GM23338 (cell line): Measurements from ENCODE around the gene USP49. TPM values are rescaled to one million over a fixed set of nuclear protein-coding genes. Genes with fewer than 3 reads are reported as not detected.

Experiments
- ATAC-seq: fragments of 200-7000 bp; cut with Tn5 transposase; 3 replicates; pipeline ENCODE4 v1.9.1; 2020
- DNase-seq: peaks from one replicate; pipeline ENCODE4 v3.0.0-alpha.2; 2015; ENCODE audit warnings: low spot score
- H2AFZ ChIP-seq: fragments of 200-600 bp; sonication (generic); 2 replicates; pipeline ENCODE4 v1.8.0; 2016; ENCODE audit warnings: antibody characterized with exemption, mild to moderate bottlenecking, moderate library complexity
- H3F3A ChIP-seq: fragments of 200-600 bp; sonication (generic); replicated peaks from 2 replicates; pipeline ENCODE4 v1.8.0; 2017; ENCODE audit warnings: antibody characterized with exemption, mixed run types, low read depth
- H3K27ac ChIP-seq: fragments of 200-600 bp; sonication (generic); 2 replicates; pipeline ENCODE4 v1.6.1; 2016; ENCODE audit warnings: low read depth
- H3K27me3 ChIP-seq: fragments of 200-600 bp; sonication (generic); 2 replicates; pipeline ENCODE4 v1.8.0; 2016; ENCODE audit warnings: mild to moderate bottlenecking, mixed run types, moderate library complexity; ENCODE audit not compliant: insufficient read depth
- H3K36me3 ChIP-seq: fragments of 200-600 bp; sonication (generic); 2 replicates; pipeline ENCODE4 v1.8.0; 2016; ENCODE audit warnings: mild to moderate bottlenecking; ENCODE audit not compliant: insufficient read depth
- H3K4me1 ChIP-seq: fragments of 200-600 bp; sonication (generic); 2 replicates; pipeline ENCODE4 v1.8.0; 2016; ENCODE audit warnings: mild to moderate bottlenecking, moderate library complexity; ENCODE audit not compliant: insufficient read depth
- H3K4me2 ChIP-seq: fragments of 200-600 bp; sonication (generic); 2 replicates; pipeline ENCODE4 v1.7.1; 2017; ENCODE audit warnings: mixed run types
- H3K4me3 ChIP-seq: fragments of 200-600 bp; sonication (generic); 2 replicates; pipeline ENCODE4 v1.6.1; 2016; ENCODE audit warnings: mixed run types
- H3K79me2 ChIP-seq: fragments of 200-600 bp; sonication (generic); replicated peaks from 2 replicates; pipeline ENCODE4 v1.8.0; 2017; ENCODE audit warnings: mild to moderate bottlenecking; ENCODE audit not compliant: insufficient read depth
- H3K9me2 ChIP-seq: fragments of 200-600 bp; sonication (generic); 2 replicates; pipeline ENCODE4 v1.8.0; 2017; ENCODE audit not compliant: insufficient read depth
- H4K20me1 ChIP-seq: fragments of 200-600 bp; sonication (generic); replicated peaks from 2 replicates; pipeline ENCODE4 v1.8.0; 2017; ENCODE audit warnings: mild to moderate bottlenecking; ENCODE audit not compliant: insufficient read depth
- H3K27ac Mint-ChIP-seq: 2 replicates; pipeline ENCODE4 v1.8.0; 2020; ENCODE audit warnings: inconsistent platforms, mild to moderate bottlenecking, moderate library complexity, mixed read lengths
- H3K27me3 Mint-ChIP-seq: 3 replicates; pipeline ENCODE4 v1.8.0; 2022; ENCODE audit warnings: low read depth, mild to moderate bottlenecking, moderate library complexity, mixed read lengths, inconsistent platforms; ENCODE audit not compliant: insufficient read depth, poor library complexity
- H3K36me3 Mint-ChIP-seq: 3 replicates; pipeline ENCODE4 v1.8.0; 2021; ENCODE audit warnings: low read depth, mild to moderate bottlenecking, inconsistent platforms, moderate library complexity, mixed read lengths
- H3K4me1 Mint-ChIP-seq: 3 replicates; pipeline ENCODE4 v1.8.0; 2020; ENCODE audit warnings: mild to moderate bottlenecking, inconsistent platforms, mixed read lengths
- H3K4me3 Mint-ChIP-seq: 3 replicates; pipeline ENCODE4 v1.8.0; 2021; ENCODE audit warnings: moderate library complexity, mild to moderate bottlenecking, inconsistent platforms, mixed read lengths
- H3K9me3 Mint-ChIP-seq: 3 replicates; pipeline ENCODE4 v1.8.0; 2020; ENCODE audit warnings: moderate library complexity, mild to moderate bottlenecking, inconsistent platforms, mixed read lengths
- CREB1 ChIP-seq: fragments of 250-450 bp; sonication (Bioruptor Pico); IDR thresholded peaks from 2 replicates; pipeline ENCODE4 v1.5.0; 2020; ENCODE audit warnings: low read depth, mild to moderate bottlenecking, moderate library complexity
- EZH2 ChIP-seq: fragments of 200-600 bp; sonication (generic); IDR thresholded peaks from one replicate; pipeline ENCODE4 v1.8.0; 2017; ENCODE audit warnings: antibody characterized with exemption, mild to moderate bottlenecking, low read depth; ENCODE audit not compliant: unreplicated experiment
- EZH2phosphoT487 ChIP-seq: fragments of 200-600 bp; sonication (generic); IDR thresholded peaks from one replicate; pipeline ENCODE4 v1.8.1; 2018; ENCODE audit warnings: antibody characterized with exemption; ENCODE audit not compliant: unreplicated experiment
- JUNB ChIP-seq: IDR thresholded peaks from one replicate; pipeline ENCODE4 v1.6.1; 2016; ENCODE audit warnings: antibody characterized with exemption; ENCODE audit not compliant: unreplicated experiment
- NANOG ChIP-seq: IDR thresholded peaks from 2 replicates; pipeline ENCODE4 v1.6.1; 2016; ENCODE audit warnings: antibody characterized with exemption, borderline replicate concordance
- POLR2AphosphoS5 ChIP-seq: IDR thresholded peaks from 2 replicates; pipeline ENCODE4 v1.6.1; 2016; ENCODE audit warnings: antibody characterized with exemption, low read depth
- STAT1 ChIP-seq: IDR thresholded peaks from one replicate; pipeline ENCODE4 v1.6.1; 2016; ENCODE audit warnings: antibody characterized with exemption; ENCODE audit not compliant: unreplicated experiment
- ZNF114 ChIP-seq: fragments of 250-450 bp; sonication (Bioruptor Pico); IDR thresholded peaks from 2 replicates; pipeline ENCODE4 v1.5.0; 2020; ENCODE audit warnings: mild to moderate bottlenecking, moderate library complexity
- polyA plus RNA-seq: library from polyadenylated mRNA; unstranded; fragments of >200 nt; fragmentation: Nextera tagmentation; extraction: Ambion mirVana; gene quantifications from 2 replicates; pipeline ENCODE4 v1.2.1, GENCODE V29; 2016
- total RNA-seq: library from RNA; depleted of rRNA; stranded (reverse); fragments of >200 nt; shearing (Covaris generic); gene quantifications from 2 replicates; pipeline ENCODE4 v1.2.3, GENCODE V29; 2014
- TF ChIP-seq, protein P1 (sequence below): IDR thresholded peaks from 2 replicates; pipeline ENCODE4 v1.6.1; 2016; ENCODE audit warnings: antibody characterized with exemption
- TF ChIP-seq, protein P2 (sequence below): IDR thresholded peaks from one replicate; pipeline ENCODE4 v1.6.1; 2018; ENCODE audit warnings: antibody characterized with exemption; ENCODE audit not compliant: unreplicated experiment
- TF ChIP-seq, protein P3 (sequence below), 2 experiments: fragments of 200-600 bp in 1 of 2; sonication (generic) in 1 of 2; conservative IDR thresholded peaks; 2 replicates each; pipeline versions ENCODE4 v1.5.1 to v1.6.1; 2016 to 2017; ENCODE audit warnings: antibody characterized with exemption in 2 of 2, low read depth in 2 of 2, mild to moderate bottlenecking in 2 of 2, moderate library complexity in 1 of 2

Gene USP49
- total and polyA plus RNA-seq, 2 experiments from 2014 or later = 5.9 to 21.5 TPM

DNA sequence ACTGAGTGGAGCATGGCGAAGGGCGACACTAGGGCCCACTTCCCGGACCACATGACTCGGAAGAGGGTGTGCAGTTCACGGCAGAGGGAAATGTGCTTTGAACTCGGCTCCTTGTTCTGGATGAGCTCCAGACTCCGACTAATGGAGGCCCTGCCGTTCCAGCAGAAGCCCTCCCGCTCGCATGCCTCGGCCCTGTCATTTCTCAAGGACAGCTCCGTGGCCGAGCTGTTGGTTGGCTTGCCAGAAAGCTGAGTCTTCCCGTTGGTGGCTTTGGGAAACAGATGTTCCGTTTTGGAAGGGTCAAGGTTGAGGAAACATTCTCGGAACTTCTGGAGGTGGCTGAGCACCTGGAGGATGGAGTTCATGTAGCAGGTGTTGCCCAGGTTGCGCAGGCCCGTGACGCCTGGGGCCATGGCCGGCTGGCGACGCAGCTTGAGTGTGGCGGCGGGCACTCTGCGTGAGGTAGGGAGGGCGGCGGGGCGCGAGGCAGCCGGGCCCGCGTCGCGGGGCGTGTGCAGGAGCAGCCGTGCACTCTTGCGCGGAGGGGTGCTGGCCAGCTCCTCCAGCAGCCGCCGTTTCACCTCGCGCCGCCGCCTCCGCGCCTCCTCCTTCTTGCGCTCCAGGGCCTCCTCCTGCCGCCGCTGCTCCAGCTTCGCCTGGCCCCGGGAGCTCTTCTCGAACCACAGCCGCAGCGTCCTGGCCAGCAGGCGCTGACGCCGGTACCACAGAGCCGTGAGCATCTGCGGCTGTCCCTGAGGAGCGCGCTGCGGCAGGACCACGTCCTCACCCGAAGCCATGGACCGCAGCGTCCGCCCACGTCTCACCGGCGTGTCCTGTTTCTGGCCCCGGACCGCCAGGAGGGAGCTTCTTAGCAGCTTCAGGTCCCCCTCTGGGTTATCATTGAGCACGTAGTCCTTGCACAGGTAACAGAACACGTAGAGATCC, 89.1 kb downstream of the USP49 start:
- Mint-ChIP-seq H3K27ac (no peak overlapping the region), H3K4me3 (no peak overlapping the region), H3K9me3 (no peaks in the 10 kb centered on the region), H3K4me1 (no peaks in the 10 kb centered on the region), H3K36me3 (peaks cover 4% of the 10 kb centered on the region; the same call in 1 of the 3 replicates), H3K27me3 (peaks cover 5% of the 10 kb centered on the region)
- no peaks in the 10 kb centered on the region for H3K9me2 ChIP-seq
- no peaks in the 10 kb centered on the region for H3K36me3 ChIP-seq
- no peaks in the 10 kb centered on the region for H3K4me1 ChIP-seq
- no peak overlapping the region for H2AFZ ChIP-seq
- no peak overlapping the region for H3K4me2 ChIP-seq
- H3K27me3 ChIP-seq = no peaks in the 10 kb centered on the region
- DNase-seq (no peak), ATAC-seq (peak; percentile 67)
- no peaks in the 10 kb centered on the region for H3F3A ChIP-seq
- H4K20me1 ChIP-seq = 0 out of 2 replicates have a peak, but pooled peaks cover 4% of the 10 kb centered on the region
- H3K4me3 ChIP-seq = no peak overlapping the region
- TF ChIP-seq ZNF114 (no peak), JUNB (no peak), POLR2AphosphoS5 (no peak), NANOG (no peak), EZH2 (no peak), CREB1 (CRISPR knock-in tag) (no peak), STAT1 (no peak)
- TF ChIP-seq, protein P1, sequence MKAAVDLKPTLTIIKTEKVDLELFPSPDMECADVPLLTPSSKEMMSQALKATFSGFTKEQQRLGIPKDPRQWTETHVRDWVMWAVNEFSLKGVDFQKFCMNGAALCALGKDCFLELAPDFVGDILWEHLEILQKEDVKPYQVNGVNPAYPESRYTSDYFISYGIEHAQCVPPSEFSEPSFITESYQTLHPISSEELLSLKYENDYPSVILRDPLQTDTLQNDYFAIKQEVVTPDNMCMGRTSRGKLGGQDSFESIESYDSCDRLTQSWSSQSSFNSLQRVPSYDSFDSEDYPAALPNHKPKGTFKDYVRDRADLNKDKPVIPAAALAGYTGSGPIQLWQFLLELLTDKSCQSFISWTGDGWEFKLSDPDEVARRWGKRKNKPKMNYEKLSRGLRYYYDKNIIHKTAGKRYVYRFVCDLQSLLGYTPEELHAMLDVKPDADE = no peak
- H3K79me2 ChIP-seq = no peaks in the 10 kb centered on the region
- no peak overlapping the region for H3K27ac ChIP-seq

DNA sequence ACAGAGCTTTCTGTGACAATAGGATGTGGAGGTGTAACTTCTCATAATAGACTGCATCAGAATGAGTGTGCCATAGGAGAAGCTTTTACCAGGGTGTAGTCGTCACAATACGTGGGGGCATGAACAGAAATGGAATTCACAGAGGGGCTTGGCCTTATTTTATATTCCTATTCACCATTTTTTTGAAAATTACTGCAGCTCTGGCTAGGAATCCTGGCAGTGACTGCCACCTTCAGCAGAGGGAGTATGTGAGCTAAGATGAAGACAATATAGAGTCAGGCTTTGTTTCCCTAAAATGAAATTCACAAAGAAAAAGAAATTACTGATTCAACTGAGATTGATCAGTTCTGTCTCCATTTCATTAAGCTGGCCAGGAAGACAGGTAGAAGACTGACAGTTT, 93.8 kb downstream of the USP49 start:
- Histone ChIP-seq H3K4me3 (no peak overlapping the region), H3K36me3 (no peaks in the 10 kb centered on the region), H3K9me2 (no peaks in the 10 kb centered on the region), H3K4me1 (no peaks in the 10 kb centered on the region), H3F3A (no peaks in the 10 kb centered on the region), H3K4me2 (no peak overlapping the region), H3K27ac (no peak overlapping the region), H3K79me2 (no peaks in the 10 kb centered on the region), H2AFZ (no peak overlapping the region), H4K20me1 (peaks cover 4% of the 10 kb centered on the region; the same call in 1 of the 2 replicates), H3K27me3 (no peaks in the 10 kb centered on the region)
- no peak overlapping the region for H3K4me3 Mint-ChIP-seq
- no peaks in the 10 kb centered on the region; the same call in 2 of the 3 replicates for H3K9me3 Mint-ChIP-seq
- H3K27me3 Mint-ChIP-seq = peaks cover 3% of the 10 kb centered on the region
- TF ChIP-seq, protein P2, sequence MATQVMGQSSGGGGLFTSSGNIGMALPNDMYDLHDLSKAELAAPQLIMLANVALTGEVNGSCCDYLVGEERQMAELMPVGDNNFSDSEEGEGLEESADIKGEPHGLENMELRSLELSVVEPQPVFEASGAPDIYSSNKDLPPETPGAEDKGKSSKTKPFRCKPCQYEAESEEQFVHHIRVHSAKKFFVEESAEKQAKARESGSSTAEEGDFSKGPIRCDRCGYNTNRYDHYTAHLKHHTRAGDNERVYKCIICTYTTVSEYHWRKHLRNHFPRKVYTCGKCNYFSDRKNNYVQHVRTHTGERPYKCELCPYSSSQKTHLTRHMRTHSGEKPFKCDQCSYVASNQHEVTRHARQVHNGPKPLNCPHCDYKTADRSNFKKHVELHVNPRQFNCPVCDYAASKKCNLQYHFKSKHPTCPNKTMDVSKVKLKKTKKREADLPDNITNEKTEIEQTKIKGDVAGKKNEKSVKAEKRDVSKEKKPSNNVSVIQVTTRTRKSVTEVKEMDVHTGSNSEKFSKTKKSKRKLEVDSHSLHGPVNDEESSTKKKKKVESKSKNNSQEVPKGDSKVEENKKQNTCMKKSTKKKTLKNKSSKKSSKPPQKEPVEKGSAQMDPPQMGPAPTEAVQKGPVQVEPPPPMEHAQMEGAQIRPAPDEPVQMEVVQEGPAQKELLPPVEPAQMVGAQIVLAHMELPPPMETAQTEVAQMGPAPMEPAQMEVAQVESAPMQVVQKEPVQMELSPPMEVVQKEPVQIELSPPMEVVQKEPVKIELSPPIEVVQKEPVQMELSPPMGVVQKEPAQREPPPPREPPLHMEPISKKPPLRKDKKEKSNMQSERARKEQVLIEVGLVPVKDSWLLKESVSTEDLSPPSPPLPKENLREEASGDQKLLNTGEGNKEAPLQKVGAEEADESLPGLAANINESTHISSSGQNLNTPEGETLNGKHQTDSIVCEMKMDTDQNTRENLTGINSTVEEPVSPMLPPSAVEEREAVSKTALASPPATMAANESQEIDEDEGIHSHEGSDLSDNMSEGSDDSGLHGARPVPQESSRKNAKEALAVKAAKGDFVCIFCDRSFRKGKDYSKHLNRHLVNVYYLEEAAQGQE = no peak
- TF ChIP-seq, protein P3, sequence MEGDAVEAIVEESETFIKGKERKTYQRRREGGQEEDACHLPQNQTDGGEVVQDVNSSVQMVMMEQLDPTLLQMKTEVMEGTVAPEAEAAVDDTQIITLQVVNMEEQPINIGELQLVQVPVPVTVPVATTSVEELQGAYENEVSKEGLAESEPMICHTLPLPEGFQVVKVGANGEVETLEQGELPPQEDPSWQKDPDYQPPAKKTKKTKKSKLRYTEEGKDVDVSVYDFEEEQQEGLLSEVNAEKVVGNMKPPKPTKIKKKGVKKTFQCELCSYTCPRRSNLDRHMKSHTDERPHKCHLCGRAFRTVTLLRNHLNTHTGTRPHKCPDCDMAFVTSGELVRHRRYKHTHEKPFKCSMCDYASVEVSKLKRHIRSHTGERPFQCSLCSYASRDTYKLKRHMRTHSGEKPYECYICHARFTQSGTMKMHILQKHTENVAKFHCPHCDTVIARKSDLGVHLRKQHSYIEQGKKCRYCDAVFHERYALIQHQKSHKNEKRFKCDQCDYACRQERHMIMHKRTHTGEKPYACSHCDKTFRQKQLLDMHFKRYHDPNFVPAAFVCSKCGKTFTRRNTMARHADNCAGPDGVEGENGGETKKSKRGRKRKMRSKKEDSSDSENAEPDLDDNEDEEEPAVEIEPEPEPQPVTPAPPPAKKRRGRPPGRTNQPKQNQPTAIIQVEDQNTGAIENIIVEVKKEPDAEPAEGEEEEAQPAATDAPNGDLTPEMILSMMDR (conservative IDR thresholded peaks at IDR 0.05; ENCODE audit: low read depth in 2 of 2) = peak; percentile 51 to 52
- no peak for TF ChIP-seq EZH2phosphoT487
- peaks cover 11% of the 10 kb centered on the region for H3K36me3 Mint-ChIP-seq
- no peaks in the 10 kb centered on the region for H3K4me1 Mint-ChIP-seq
- ATAC-seq (no peak; the same call in 2 of the 3 replicates), DNase-seq (peak; percentile 41)
- H3K27ac Mint-ChIP-seq = no peak overlapping the region
